Right lobe of liver (tissue), 6 donors: Measurements from ENCODE around the gene IGFL4. TPM values are rescaled to one million over a fixed set of nuclear protein-coding genes. Genes with fewer than 3 reads are reported as not detected.

ENCODE experiments used
- ATAC-seq, 4 donors: fragments of 200-7000 bp; cut with Tn5 transposase; one replicate each; pipeline ENCODE4 v1.9.1; 2020; ENCODE audit warnings: mild to moderate bottlenecking in 4 of 4, moderate library complexity in 4 of 4
- DNase-seq, 3 donors: peaks; one replicate each; pipeline ENCODE4 v3.0.0-alpha.2; 2020
- H3K27ac ChIP-seq, 3 donors: fragments of 200-600 bp; one replicate each; pipeline ENCODE4 v1.8.0; 2022
- H3K27me3 ChIP-seq, 2 donors: fragments of 200-600 bp; one replicate each; pipeline ENCODE4 v1.8.0; 2022
- H3K36me3 ChIP-seq, 4 donors: fragments of 200-600 bp; sonication (generic) in 1 of 4; one replicate each; pipeline versions ENCODE4 v1.5.1 to v1.8.0; 2017 to 2022; ENCODE audit warnings: control low read depth in 1 of 4
- H3K4me1 ChIP-seq, 4 donors: fragments of 200-600 bp; sonication (generic) in 1 of 4; one replicate each; pipeline versions ENCODE4 v1.5.1 to v1.8.0; 2017 to 2022; ENCODE audit warnings: control low read depth in 1 of 4
- H3K4me3 ChIP-seq, 3 donors: fragments of 200-600 bp; one replicate each; pipeline ENCODE4 v1.8.0; 2022
- H3K9me3 ChIP-seq, 4 donors: fragments of 200-600 bp; sonication (generic) in 1 of 4; one replicate each; pipeline versions ENCODE4 v1.5.1 to v1.8.0; 2017 to 2022; ENCODE audit warnings: control low read depth in 1 of 4
- POLR2A ChIP-seq: fragments of 450-650 bp; IDR thresholded peaks from one replicate; pipeline ENCODE4 v1.6.1; 2017; ENCODE audit warnings: antibody characterized with exemption, mild to moderate bottlenecking
- WGBS: methylation state at CpG from one replicate; pipeline ENCODE4 v1.1.6; 2018; ENCODE audit warnings: low coverage, low lambda C conversion rate; ENCODE audit not compliant: insufficient coverage; ENCODE audit errors: missing lambda C conversion rate; 5-methylcytosine and 5-hydroxymethylcytosine counted together
- intact Hi-C, 2 donors: fragments of 100-400 bp; cut with DNase I; formaldehyde crosslinking; loops; one replicate each; pipeline versions ENCODE4 v1.11.2 to v1.14.1; 2022
- total RNA-seq, 6 experiments: library from RNA; depleted of rRNA in 2 of 6; stranded (reverse); fragments of >200 nt in 2 of 6; fragmentation: NEBNext Ultra II Directional in 3 of 6; extraction: Animal tissue kit (Norgen Biotek cat#: 25700) in 3 of 6; gene quantifications; one replicate each; pipeline versions ENCODE4 v1.1.0 to v1.2.4, GENCODE V29; 2016 to 2023
- TF ChIP-seq, protein P1 (sequence below), 4 donors: fragments of 200-600 bp in 3 of 4; fragments of 450-650 bp in 1 of 4; IDR thresholded peaks; one replicate each; pipeline versions ENCODE4 v1.5.1 to v1.8.0; 2016 to 2022; ENCODE audit warnings: antibody characterized with exemption in 4 of 4, mild to moderate bottlenecking in 2 of 4
- donor health status: DM: no; HTN: yes; CAD: no.
- donor health status: DM: no; HTN: no; CAD: no.
- donor health status: DM: no; HTN: no; CAD: no.
- donor health status: DM: no; HTN: yes; CAD: no.
- donor health status: DM: no; HTN: yes; CAD: no.

Gene IGFL4
- total RNA-seq, 6 experiments from 2014 or later = not detected

DNA sequence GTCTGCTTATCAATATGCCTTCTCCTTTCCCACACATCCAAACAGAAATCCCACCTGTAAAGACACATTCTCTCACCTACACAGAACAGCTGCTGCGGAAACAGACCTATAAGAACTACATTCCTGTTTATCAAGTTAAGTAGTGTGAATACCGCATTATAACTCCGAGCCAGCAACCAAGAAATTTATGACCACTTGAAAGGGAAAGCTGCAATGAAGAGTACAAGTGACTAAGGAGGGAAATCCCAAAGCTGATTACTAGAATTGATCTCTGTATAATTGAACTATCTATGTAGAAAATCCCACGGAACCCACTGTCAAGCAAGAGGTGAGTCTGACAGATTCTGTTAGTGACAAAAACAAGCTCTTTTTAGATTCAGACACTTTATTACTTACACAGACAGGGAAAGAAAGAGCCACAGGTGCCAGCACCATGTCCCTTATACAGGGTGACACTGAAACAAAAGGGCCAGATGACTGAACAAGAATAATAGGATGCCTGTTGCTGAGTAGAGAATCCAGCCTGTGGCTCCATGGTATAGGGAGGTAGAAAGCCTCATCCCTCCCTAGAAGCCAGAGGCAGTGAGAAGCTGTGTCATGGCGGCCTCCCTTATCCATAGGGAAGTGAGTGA, 1.6 kb upstream of the IGFL4 start:
- no peaks in the 10 kb centered on the region for H3K9me3 ChIP-seq
- DNase-seq (no peak), ATAC-seq (no peak)
- H3K4me3 ChIP-seq = no peak overlapping the region
- intact Hi-C loops = no loop called here
- no peaks in the 10 kb centered on the region for H3K27me3 ChIP-seq
- no peaks in the 10 kb centered on the region for H3K4me1 ChIP-seq
- TF ChIP-seq, protein P1, sequence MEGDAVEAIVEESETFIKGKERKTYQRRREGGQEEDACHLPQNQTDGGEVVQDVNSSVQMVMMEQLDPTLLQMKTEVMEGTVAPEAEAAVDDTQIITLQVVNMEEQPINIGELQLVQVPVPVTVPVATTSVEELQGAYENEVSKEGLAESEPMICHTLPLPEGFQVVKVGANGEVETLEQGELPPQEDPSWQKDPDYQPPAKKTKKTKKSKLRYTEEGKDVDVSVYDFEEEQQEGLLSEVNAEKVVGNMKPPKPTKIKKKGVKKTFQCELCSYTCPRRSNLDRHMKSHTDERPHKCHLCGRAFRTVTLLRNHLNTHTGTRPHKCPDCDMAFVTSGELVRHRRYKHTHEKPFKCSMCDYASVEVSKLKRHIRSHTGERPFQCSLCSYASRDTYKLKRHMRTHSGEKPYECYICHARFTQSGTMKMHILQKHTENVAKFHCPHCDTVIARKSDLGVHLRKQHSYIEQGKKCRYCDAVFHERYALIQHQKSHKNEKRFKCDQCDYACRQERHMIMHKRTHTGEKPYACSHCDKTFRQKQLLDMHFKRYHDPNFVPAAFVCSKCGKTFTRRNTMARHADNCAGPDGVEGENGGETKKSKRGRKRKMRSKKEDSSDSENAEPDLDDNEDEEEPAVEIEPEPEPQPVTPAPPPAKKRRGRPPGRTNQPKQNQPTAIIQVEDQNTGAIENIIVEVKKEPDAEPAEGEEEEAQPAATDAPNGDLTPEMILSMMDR (IDR thresholded peaks at IDR 0.05) = no peak
- no peak for TF ChIP-seq POLR2A
- no peak overlapping the region for H3K27ac ChIP-seq
- WGBS = 68% methylated on average over 4 of the region's 5 CpGs
- no peaks in the 10 kb centered on the region for H3K36me3 ChIP-seq

DNA sequence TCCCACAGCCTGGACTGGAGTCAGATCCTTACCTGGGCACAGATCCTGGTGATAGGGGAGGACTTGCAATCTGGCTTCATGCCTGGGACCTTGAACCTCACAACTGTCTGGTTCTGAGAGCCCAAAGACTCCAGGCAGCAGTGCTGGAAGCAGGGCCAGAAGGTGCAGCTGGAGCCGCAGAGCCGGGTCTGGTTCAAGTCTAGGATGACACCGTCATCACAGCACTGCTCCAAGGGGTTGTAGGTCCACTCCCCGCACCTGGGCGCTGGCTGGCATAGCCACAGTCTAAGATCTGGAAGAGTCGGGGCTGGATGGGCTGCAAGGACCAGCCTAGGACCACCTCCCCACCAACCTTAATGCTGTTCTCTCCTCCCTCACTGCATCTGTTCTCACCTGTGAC, 677 bp downstream of the IGFL4 start:
- DNase-seq (no peak), ATAC-seq (no peak)
- Histone ChIP-seq H3K27ac (no peak overlapping the region), H3K27me3 (no peaks in the 10 kb centered on the region), H3K4me3 (no peak overlapping the region), H3K4me1 (no peaks in the 10 kb centered on the region), H3K36me3 (no peaks in the 10 kb centered on the region), H3K9me3 (no peaks in the 10 kb centered on the region)
- TF ChIP-seq POLR2A = no peak
- TF ChIP-seq, protein P1 (IDR thresholded peaks at IDR 0.05) = no peak
- 60% methylated on average over 1 of the region's 6 CpGs for WGBS
- intact Hi-C loops = no loop called here

DNA sequence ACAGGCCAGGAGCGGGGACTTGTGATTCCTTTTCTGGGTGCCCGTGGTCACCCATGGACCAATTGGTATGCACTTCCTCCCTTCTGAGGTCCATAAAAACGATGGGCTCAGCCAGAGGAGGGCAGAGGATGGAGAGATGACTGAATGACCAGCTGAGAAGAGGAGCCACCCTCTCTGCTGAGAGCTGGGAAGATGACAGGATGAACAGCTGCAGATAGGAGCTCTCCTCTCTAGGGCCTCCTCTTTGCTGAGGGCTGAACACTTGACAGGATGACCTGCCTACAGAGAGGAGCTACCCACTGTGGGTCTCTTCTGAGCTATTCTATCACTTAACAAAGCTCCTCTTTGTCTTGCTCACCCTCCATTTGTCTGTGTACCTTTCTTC, 4.1 kb downstream of the IGFL4 start:
- ATAC-seq = no peak
- H3K36me3 ChIP-seq = no peaks in the 10 kb centered on the region
- no peak overlapping the region for H3K4me3 ChIP-seq
- intact Hi-C loops = no loop called here
- H3K27me3 ChIP-seq = no peaks in the 10 kb centered on the region
- H3K9me3 ChIP-seq = no peaks in the 10 kb centered on the region
- no peak overlapping the region for H3K27ac ChIP-seq
- no peak for TF ChIP-seq POLR2A
- TF ChIP-seq, protein P1 (IDR thresholded peaks at IDR 0.05) = no peak
- WGBS = no CpG with 5 or more reads among the region's 3 CpGs
- no peak for DNase-seq
- H3K4me1 ChIP-seq = no peaks in the 10 kb centered on the region

DNA sequence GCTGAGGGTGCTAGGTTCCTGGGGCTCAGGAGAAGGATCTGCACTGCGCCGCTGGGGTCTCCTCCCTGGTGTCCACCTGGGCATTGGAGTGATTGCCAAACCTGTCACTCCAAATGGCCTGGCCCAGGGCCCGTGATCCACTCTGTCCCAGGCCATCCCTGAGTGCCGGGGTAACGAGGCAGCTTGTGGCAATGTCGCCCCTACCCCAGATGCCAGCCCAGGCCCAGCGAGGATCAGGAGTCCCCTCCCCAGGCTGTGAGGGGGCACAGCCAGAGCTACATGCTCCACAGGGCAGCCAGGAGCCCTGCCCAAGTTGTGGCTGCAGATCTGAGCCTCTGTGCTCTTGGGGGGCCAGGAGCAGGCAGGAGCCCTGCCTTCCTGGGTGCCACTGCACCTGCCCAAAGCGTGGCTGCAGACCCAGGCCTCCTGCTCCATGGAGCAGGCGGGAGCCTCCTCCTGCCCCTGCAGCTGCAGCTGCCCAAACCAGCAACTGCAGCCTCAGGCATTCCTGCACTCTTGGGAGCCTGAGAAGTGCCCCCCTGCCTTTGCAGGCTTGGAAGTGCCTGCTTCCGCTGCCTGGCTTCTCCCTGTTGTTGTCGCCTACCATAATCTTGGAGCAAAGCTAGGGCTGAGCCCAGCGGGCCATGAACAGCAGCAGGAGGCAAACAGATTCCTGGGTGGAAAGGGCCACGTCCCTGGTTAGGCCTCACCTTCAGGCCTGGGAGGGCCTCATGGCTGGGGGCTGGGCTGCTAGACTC, 4.6 kb downstream of the IGFL4 start:
- TF ChIP-seq, protein P1 (IDR thresholded peaks at IDR 0.05) = no peak
- TF ChIP-seq POLR2A = no peak
- no CpG with 5 or more reads among the region's 13 CpGs for WGBS
- no peaks in the 10 kb centered on the region for H3K9me3 ChIP-seq
- H3K27ac ChIP-seq = no peak overlapping the region
- intact Hi-C loops = no loop called here
- no peaks in the 10 kb centered on the region for H3K4me1 ChIP-seq
- H3K4me3 ChIP-seq = no peak overlapping the region
- ATAC-seq (peak in 1 of 4 donors; percentile 12), DNase-seq (no peak)
- no peaks in the 10 kb centered on the region for H3K36me3 ChIP-seq
- H3K27me3 ChIP-seq = no peaks in the 10 kb centered on the region
